BJ (cell line): ENCODE data around the gene CYGB. TPM values are rescaled to one million over a fixed set of nuclear protein-coding genes. Genes with fewer than 3 reads are reported as not detected.

ENCODE experiments used
- CTCF ChIA-PET: fragments of 350-600 bp; formaldehyde crosslinking; extraction: SDS; loops from one replicate; lab custom pipeline; 2021; ENCODE audit warnings: antibody characterized with exemption, inconsistent platforms; lab: Yijun Ruan, JAX
- POLR2A ChIA-PET: fragments of 300-600 bp; sonication (Branson Sonifier 250); formaldehyde crosslinking; extraction: SDS; loops from one replicate; lab custom pipeline; 2021; ENCODE audit warnings: antibody characterized with exemption; lab: Charles Lee
- DNase-seq: peaks from one replicate; pipeline ENCODE4 v3.0.0-alpha.2; 2011; ENCODE audit warnings: low read depth
- H3K27me3 ChIP-seq: 2 replicates; pipeline ENCODE4 v1.6.0; 2011; ENCODE audit warnings: low read length; ENCODE audit not compliant: control insufficient read depth, insufficient read depth
- H3K36me3 ChIP-seq: 2 replicates; pipeline ENCODE4 v1.5.1; 2011; ENCODE audit warnings: low read length; ENCODE audit not compliant: control insufficient read depth, insufficient read depth
- H3K4me3 ChIP-seq: 2 replicates; pipeline ENCODE4 v1.5.1; 2011; ENCODE audit warnings: low read depth, mild to moderate bottlenecking, control low read depth, low read length
- polyA plus RNA-seq: library from polyadenylated mRNA; depleted of rRNA; stranded (reverse); fragments of >200 nt; gene quantifications from 2 replicates; pipeline ENCODE4 v1.2.3, GENCODE V29; 2011
- TF ChIP-seq, protein P1 (sequence below): IDR thresholded peaks from 2 replicates; pipeline ENCODE4 v1.5.1; 2011; ENCODE audit warnings: low read depth, mild to moderate bottlenecking, control low read depth, inconsistent platforms, low read length, moderate library complexity; ENCODE audit not compliant: insufficient read depth

CYGB gene
- polyA plus RNA-seq, 1 experiment, result 1.4 TPM

DNA sequence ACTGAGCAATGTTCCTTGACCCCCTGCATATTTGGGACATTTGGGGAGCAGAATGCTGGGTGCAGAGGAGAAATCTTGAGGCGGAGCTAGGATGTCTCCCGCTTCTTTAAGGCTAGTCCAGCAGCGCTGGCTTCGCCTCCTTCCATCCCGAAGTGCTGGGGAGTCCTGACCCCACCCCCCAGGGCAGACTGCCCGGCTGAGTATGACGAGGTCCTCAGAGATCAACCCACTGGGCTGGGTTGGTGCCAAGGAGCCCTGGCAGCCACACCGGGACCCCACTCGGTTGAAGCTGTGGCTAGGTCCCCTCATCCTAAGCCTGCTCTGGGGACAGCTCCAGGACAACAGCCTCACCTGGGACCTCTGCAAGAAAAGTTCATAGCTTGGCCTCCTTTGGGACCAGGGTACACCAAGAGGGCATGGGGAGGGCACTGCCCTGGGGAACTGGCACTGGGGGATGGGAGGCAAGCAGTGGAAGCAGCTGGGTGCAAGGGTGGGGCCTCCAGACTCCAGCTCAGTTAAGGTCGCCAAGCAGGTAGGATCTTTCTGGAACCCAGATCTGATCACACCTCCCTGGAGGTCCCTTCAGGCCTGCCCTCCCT, 47.3 kb downstream of the CYGB start:
- no peak for DNase-seq
- Histone ChIP-seq H3K4me3 (no peak overlapping the region), H3K27me3 (no peaks in the 10 kb centered on the region), H3K36me3 (peaks cover 2% of the 10 kb centered on the region; the same call in 1 of the 2 replicates)
- TF ChIP-seq, protein P1, sequence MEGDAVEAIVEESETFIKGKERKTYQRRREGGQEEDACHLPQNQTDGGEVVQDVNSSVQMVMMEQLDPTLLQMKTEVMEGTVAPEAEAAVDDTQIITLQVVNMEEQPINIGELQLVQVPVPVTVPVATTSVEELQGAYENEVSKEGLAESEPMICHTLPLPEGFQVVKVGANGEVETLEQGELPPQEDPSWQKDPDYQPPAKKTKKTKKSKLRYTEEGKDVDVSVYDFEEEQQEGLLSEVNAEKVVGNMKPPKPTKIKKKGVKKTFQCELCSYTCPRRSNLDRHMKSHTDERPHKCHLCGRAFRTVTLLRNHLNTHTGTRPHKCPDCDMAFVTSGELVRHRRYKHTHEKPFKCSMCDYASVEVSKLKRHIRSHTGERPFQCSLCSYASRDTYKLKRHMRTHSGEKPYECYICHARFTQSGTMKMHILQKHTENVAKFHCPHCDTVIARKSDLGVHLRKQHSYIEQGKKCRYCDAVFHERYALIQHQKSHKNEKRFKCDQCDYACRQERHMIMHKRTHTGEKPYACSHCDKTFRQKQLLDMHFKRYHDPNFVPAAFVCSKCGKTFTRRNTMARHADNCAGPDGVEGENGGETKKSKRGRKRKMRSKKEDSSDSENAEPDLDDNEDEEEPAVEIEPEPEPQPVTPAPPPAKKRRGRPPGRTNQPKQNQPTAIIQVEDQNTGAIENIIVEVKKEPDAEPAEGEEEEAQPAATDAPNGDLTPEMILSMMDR, result no peak
- POLR2A ChIA-PET, result no interaction called here
- CTCF ChIA-PET, result interaction anchor here (0.6 to 2.6 kb wide), 5 partner anchors 8 to 93 kb away, joined by 3 to 7 read pairs (median 3); no protein-coding TSS in a partner anchor

DNA sequence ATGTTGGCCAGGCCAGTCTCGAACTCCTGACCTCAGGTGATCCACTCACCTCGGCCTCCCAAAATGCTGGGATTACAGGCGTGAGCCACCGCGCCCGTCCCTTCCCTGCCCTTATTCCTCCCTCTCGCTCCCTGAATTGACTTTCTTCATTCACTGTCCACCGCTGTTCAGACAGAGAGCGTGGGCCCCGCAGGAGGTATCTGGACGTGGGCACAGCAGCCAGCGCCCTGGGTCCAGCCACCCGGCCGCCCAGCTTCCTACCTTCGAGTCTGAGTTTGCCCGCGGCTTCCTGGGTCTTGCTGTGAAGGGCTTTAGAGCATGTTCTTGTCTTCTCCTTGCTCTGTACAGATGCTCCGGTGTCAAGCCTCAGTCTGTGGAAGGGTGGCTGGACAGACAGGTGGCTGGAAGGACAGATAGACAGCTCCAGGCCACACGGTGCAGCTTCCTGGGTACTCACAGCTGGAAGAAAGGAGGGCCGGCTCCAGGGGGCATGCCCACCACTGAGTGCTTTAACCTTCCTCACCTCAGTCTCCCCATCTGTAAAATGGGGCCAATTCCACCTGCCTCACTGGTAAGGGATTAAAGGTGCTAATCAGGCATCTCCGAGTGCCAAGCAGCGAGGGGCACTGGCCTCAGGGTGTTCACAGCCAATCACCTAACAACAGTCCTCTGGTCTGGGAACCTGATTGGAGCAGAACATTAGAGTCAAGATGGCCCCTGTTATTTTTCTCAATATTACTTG, 49.9 kb downstream of the CYGB start:
- TF ChIP-seq, protein P1, result no peak
- CTCF ChIA-PET, result interaction anchor here (1.6 kb wide), 1 partner anchor 13 kb away, joined by 4 read pairs; no protein-coding TSS in a partner anchor
- Histone ChIP-seq H3K36me3 (peaks cover 2% of the 10 kb centered on the region; the same call in 1 of the 2 replicates), H3K27me3 (no peaks in the 10 kb centered on the region), H3K4me3 (no peak overlapping the region)
- POLR2A ChIA-PET, result no interaction called here
- no peak for DNase-seq

DNA sequence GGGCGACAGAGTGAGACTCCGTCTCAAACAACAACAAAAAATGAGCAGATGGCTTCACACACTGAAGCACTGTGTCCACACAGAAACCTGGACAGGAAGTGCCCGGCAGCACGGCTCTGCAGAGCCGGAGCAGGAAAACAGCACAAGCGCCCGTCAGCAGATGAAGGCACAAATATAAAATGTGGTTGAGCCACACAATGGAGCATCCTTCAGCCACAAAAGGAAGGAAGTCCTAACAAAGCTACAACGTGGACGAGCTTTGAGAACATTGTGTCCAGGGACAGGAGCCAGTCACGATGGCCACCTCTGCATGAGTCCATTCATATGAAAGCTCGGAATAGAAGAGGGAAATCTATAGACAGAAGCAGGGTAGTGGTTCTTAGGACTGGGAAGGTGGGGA, 51.9 kb downstream of the CYGB start:
- Histone ChIP-seq H3K36me3 (peaks cover 3% of the 10 kb centered on the region; the same call in 1 of the 2 replicates), H3K27me3 (no peaks in the 10 kb centered on the region), H3K4me3 (no peak overlapping the region)
- TF ChIP-seq, protein P1, result no peak
- DNase-seq, result no peak
- POLR2A ChIA-PET, result no interaction called here
- CTCF ChIA-PET, result interaction anchor here (0.8 to 1.7 kb wide), 6 partner anchors 8 to 37 kb away, joined by 3 to 9 read pairs (median 4); no protein-coding TSS in a partner anchor

DNA sequence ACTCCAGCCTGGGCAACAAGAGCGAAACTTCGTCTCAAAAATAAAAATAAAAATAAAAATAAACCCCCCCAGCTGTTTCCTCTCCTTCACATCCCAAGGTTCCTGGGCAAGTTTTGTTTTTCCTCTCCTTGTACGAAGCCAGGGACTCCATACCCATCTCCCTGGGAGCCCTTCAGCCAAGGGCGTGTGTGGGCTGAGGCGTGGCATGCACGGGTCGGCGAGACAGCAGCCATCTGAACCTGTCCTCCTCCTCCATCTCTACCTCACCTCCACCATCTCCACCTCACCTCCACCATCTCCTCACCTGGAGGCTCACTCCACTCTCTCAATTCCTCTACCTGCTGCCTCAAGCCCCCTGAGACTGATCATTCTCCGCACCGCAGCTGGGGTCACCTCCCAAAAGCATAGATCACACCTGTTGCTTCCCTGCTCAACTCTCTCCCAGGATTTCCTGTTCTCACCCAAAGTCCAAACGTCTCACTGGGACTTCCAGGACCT, 53.2 kb downstream of the CYGB start:
- no peak for DNase-seq
- CTCF ChIA-PET, result interaction anchor here (1.7 kb wide), 1 partner anchor 9 kb away, joined by 3 read pairs; no protein-coding TSS in a partner anchor
- Histone ChIP-seq H3K36me3 (peaks cover 3% of the 10 kb centered on the region; the same call in 1 of the 2 replicates), H3K27me3 (no peaks in the 10 kb centered on the region), H3K4me3 (no peak overlapping the region)
- TF ChIP-seq, protein P1, result no peak
- POLR2A ChIA-PET, result no interaction called here
